Mesendoderm (in vitro differentiated cells): ENCODE measurements around the gene XYLT2.

Source experiments
- DNase-seq: peaks from one replicate; pipeline ENCODE4 v3.0.0; 2013
- H2AK5ac ChIP-seq: 2 replicates; pipeline ENCODE4 v1.6.1; 2013; ENCODE audit warnings: low read length, inconsistent platforms
- H2BK120ac ChIP-seq: 2 replicates; pipeline ENCODE4 v1.6.1; 2013; ENCODE audit warnings: low read depth, mild to moderate bottlenecking, low read length, moderate library complexity, mixed read lengths
- H2BK15ac ChIP-seq: replicated peaks from 2 replicates; pipeline ENCODE4 v1.6.1; 2013; ENCODE audit warnings: low read depth, mild to moderate bottlenecking, moderate library complexity
- H2BK5ac ChIP-seq: 2 replicates; pipeline ENCODE4 v1.6.1; 2013; ENCODE audit warnings: low read length, inconsistent platforms
- H3K18ac ChIP-seq: 2 replicates; pipeline ENCODE4 v1.6.1; 2013; ENCODE audit warnings: mild to moderate bottlenecking, low read length, mixed read lengths
- H3K23ac ChIP-seq: one replicate; pipeline ENCODE4 v1.6.1; 2013; ENCODE audit warnings: low read length
- H3K27ac ChIP-seq: 2 replicates; pipeline ENCODE4 v1.5.1; 2013; ENCODE audit warnings: low read depth, mild to moderate bottlenecking, inconsistent platforms, low read length, moderate library complexity
- H3K27me3 ChIP-seq: 2 replicates; pipeline ENCODE4 v1.6.1; 2013; ENCODE audit warnings: low read length, control low read depth, mild to moderate bottlenecking, inconsistent platforms; ENCODE audit not compliant: insufficient read depth, poor library complexity
- H3K36me3 ChIP-seq: 2 replicates; pipeline ENCODE4 v1.6.1; 2013; ENCODE audit warnings: low read length, inconsistent platforms; ENCODE audit not compliant: control insufficient read depth, insufficient read depth
- H3K4ac ChIP-seq: one replicate; pipeline ENCODE4 v1.6.1; 2013; ENCODE audit warnings: low read depth, mild to moderate bottlenecking, low read length, moderate library complexity
- H3K4me1 ChIP-seq: 2 replicates; pipeline ENCODE4 v1.6.1; 2013; ENCODE audit warnings: low read depth, low read length, inconsistent platforms; ENCODE audit not compliant: control insufficient read depth
- H3K4me2 ChIP-seq: 2 replicates; pipeline ENCODE4 v1.6.1; 2013; ENCODE audit warnings: low read length
- H3K4me3 ChIP-seq: 2 replicates; pipeline ENCODE4 v1.5.1; 2013; ENCODE audit warnings: mild to moderate bottlenecking, low read length
- H3K56ac ChIP-seq: one replicate; pipeline ENCODE4 v1.6.1; 2013; ENCODE audit warnings: low read length
- H3K79me1 ChIP-seq: 2 replicates; pipeline ENCODE4 v1.6.1; 2013; ENCODE audit warnings: low read length, inconsistent platforms
- H3K79me2 ChIP-seq: 2 replicates; pipeline ENCODE4 v1.6.1; 2013; ENCODE audit warnings: mild to moderate bottlenecking, low read length; ENCODE audit not compliant: control insufficient read depth, insufficient read depth
- H3K9ac ChIP-seq: 2 replicates; pipeline ENCODE4 v1.6.1; 2013; ENCODE audit warnings: low read length, inconsistent platforms
- H4K5ac ChIP-seq: one replicate; pipeline ENCODE4 v1.6.1; 2013; ENCODE audit warnings: low read length
- H4K8ac ChIP-seq: one replicate; pipeline ENCODE4 v1.6.1; 2013; ENCODE audit warnings: low read depth, mild to moderate bottlenecking, control low read depth, low read length, moderate library complexity
- WGBS: extraction: QIAGEN DNeasy Blood & Tissue Kit; methylation state at CpG from one replicate; pipeline ENCODE4 v1.1.7; 2013; ENCODE audit warnings: low lambda C conversion rate, missing lambda C conversion rate; ENCODE audit not compliant: insufficient coverage; ENCODE audit errors: extremely low coverage; 5-methylcytosine and 5-hydroxymethylcytosine counted together

The XYLT2 gene

DNA sequence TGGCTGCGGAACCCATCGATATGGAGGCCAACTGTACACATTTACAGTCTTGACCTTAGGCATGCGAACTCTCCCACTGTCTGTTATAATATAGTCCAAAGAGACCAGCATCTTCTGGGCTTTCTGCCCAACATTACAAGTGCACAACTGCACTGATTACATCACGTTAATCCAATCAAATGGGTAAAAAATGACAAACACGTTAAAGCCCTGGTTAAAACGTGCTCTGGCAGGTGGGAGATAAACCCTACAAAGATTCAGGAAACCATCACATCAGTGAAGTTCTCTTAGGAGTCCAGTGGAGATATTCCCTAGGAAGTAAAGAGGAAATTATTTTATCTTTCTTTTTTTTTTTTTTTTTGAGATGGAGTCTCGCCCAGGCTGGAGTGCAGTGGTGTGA lies 23.7 kb upstream of the XYLT2 start:
- Histone ChIP-seq H3K4me2 (no peak overlapping the region), H3K4me3 (no peak overlapping the region), H3K9ac (no peak overlapping the region), H3K27ac (no peak overlapping the region), H3K79me2 (no peaks in the 10 kb centered on the region), H3K23ac (no peak overlapping the region), H3K56ac (no peak overlapping the region), H3K4ac (no peak overlapping the region), H3K4me1 (no peaks in the 10 kb centered on the region), H3K27me3 (no peaks in the 10 kb centered on the region), H3K18ac (no peak overlapping the region), H2BK120ac (no peak overlapping the region), H2BK15ac (no peak overlapping the region), H2AK5ac (no peak overlapping the region), H3K79me1 (no peaks in the 10 kb centered on the region), H2BK5ac (no peak overlapping the region), H4K5ac (no peak overlapping the region), H3K36me3 (no peaks in the 10 kb centered on the region), H4K8ac (no peak overlapping the region)
- no CpG with 5 or more reads among the region's 7 CpGs for WGBS
- DNase-seq, result no peak

DNA sequence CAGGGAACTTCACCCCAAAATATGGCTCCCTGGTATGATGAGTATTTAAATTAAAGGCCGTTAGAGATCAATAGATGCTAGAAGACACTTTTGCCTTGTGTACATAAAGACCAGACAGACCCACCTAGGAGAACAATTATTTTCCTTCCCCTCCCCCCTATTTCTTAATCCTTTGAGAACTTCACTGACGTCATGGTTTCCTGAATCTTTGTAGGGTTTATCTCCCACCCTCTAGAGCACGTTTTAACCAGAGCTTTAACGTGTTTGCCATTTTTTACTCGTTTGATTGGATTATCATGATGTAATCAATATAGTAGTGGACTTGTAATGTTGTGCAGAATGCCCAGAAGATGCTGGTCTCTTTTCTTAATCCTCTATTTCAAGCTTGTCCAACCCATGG lies 22.9 kb upstream of the XYLT2 start:
- Histone ChIP-seq H3K36me3 (no peaks in the 10 kb centered on the region), H2BK5ac (no peak overlapping the region), H4K5ac (no peak overlapping the region), H3K4me2 (no peak overlapping the region), H3K4ac (no peak overlapping the region), H2BK120ac (no peak overlapping the region), H3K4me3 (no peak overlapping the region), H2BK15ac (no peak overlapping the region), H3K27me3 (no peaks in the 10 kb centered on the region), H4K8ac (no peak overlapping the region), H3K23ac (no peak overlapping the region), H3K79me2 (no peaks in the 10 kb centered on the region), H3K27ac (no peak overlapping the region), H3K79me1 (no peaks in the 10 kb centered on the region), H3K9ac (no peak overlapping the region), H2AK5ac (no peak overlapping the region), H3K4me1 (no peaks in the 10 kb centered on the region), H3K18ac (no peak overlapping the region), H3K56ac (no peak overlapping the region)
- WGBS, result no CpG with 5 or more reads among the region's 5 CpGs
- no peak for DNase-seq

DNA sequence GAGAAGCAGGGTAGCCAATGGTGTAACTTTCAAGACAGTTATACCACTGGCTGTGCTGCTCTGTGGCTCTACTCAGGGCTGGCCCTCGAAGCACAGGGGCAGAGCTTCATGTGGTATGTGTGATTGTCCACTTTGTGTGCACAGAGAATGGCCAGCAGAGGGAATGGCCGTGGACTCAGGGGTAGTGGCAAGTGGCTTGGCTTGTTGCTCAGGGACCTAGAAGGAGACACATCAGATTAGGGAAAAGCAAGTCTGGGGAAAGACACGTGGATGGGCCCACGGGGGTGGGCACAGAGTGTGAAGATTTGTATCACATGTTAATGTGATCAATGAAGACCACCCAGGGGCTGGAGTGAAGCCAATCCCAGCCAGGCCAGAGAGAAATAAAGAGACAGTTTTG lies 20.0 kb upstream of the XYLT2 start:
- DNase-seq, result no peak
- Histone ChIP-seq H2BK5ac (no peak overlapping the region), H2BK15ac (no peak overlapping the region), H3K27me3 (no peaks in the 10 kb centered on the region), H4K5ac (no peak overlapping the region), H3K79me2 (no peaks in the 10 kb centered on the region), H3K56ac (no peak overlapping the region), H4K8ac (no peak overlapping the region), H3K9ac (no peak overlapping the region), H3K36me3 (no peaks in the 10 kb centered on the region), H2BK120ac (no peak overlapping the region), H2AK5ac (no peak overlapping the region), H3K27ac (no peak overlapping the region), H3K4ac (no peak overlapping the region), H3K4me2 (no peak overlapping the region), H3K79me1 (no peaks in the 10 kb centered on the region), H3K4me1 (no peaks in the 10 kb centered on the region), H3K18ac (no peak overlapping the region), H3K23ac (no peak overlapping the region), H3K4me3 (no peak overlapping the region)
- WGBS, result no CpG with 5 or more reads among the region's 4 CpGs

DNA sequence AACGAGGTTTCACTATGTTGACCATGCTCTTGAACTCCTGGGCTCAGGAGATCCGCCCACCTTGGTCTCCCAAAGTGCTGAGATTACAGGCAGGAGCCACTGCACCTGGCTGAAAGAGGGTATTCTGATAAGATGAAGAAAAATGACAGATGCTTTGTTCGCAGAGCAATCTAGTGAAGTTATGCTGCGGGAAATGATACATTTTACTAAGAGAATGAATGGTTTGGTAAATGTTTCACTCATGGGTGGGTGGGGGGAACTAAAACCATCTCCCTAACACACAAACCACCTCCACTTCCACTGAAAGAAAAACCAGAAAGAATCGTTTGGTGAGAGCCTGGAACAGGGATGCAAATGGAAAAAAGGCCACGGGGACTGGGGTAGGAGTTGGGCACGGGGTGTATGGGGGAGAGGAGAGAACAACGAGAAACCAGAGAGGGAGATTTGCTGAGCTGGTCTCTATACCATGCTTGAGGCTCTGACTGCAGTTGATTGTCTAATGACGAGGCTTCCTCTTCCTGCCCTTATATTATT lies 19.0 kb upstream of the XYLT2 start:
- H2BK15ac ChIP-seq, result no peak overlapping the region
- H3K9ac ChIP-seq, result no peak overlapping the region
- H2BK5ac ChIP-seq, result no peak overlapping the region
- no peaks in the 10 kb centered on the region for H3K79me1 ChIP-seq
- no peak overlapping the region for H3K4ac ChIP-seq
- no peak overlapping the region for H2BK120ac ChIP-seq
- no peak overlapping the region for H2AK5ac ChIP-seq
- H3K4me2 ChIP-seq, result no peak overlapping the region
- H4K5ac ChIP-seq, result no peak overlapping the region
- no peak overlapping the region for H3K4me3 ChIP-seq
- no CpG with 5 or more reads among the region's 9 CpGs for WGBS
- H3K79me2 ChIP-seq, result no peaks in the 10 kb centered on the region
- no peaks in the 10 kb centered on the region for H3K4me1 ChIP-seq
- no peak overlapping the region for H3K56ac ChIP-seq
- H3K18ac ChIP-seq, result no peak overlapping the region
- H3K27ac ChIP-seq, result no peak overlapping the region
- no peak overlapping the region for H3K23ac ChIP-seq
- no peak for DNase-seq
- no peaks in the 10 kb centered on the region for H3K36me3 ChIP-seq
- no peaks in the 10 kb centered on the region for H3K27me3 ChIP-seq
- no peak overlapping the region for H4K8ac ChIP-seq

DNA sequence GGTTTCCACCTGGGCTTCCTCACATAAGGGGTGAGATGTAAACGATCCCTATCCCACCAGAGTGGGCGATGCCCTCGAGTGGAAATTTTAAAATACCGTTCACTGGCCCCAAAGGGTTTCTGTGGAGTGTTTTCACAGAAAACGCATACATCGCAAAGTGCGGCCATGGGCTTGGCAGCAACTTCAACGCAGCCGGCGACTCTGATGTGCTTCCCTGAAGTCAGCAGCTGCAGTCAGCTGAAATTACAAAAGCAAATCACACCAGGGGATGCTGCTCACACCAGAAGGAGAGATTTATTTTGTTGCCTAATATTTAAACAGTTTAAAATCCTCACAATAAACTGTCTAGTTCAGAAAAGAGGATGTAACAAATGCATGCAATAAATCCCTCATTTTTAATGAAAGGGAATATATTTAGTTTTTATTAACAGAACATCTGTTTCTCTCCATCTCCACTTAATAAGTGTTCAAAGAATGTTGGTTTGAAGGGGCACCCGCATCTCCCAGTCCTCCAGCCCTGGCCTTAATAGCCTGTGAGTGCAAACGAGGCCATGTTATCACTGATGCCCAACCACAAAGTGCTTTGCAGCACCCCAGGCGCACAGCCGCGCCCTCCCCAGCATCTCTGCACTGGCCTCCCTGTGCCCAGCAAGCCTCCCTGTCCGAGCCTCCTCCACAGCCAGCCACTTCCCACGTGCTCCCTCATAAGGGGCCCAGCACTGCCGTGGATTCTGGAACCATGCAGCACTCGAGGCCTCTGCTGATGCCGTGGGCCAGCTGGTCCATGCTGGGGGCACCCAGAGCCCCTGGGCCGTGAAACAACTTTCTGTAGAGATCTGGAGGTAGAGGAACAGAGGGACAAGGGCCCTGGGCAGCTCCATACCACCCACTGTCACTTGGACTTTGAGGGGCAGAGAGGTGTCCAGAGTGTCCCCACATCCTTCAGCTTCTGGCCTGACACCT lies 17.3 kb upstream of the XYLT2 start:
- DNase-seq, result no peak
- Histone ChIP-seq H3K18ac (no peak overlapping the region), H3K79me2 (no peaks in the 10 kb centered on the region), H2BK120ac (no peak overlapping the region), H2AK5ac (no peak overlapping the region), H4K5ac (no peak overlapping the region), H4K8ac (no peak overlapping the region), H3K56ac (no peak overlapping the region), H3K4ac (no peak overlapping the region), H3K27me3 (no peaks in the 10 kb centered on the region), H3K9ac (no peak overlapping the region), H3K36me3 (no peaks in the 10 kb centered on the region), H3K4me2 (no peak overlapping the region), H3K4me3 (no peak overlapping the region), H2BK15ac (no peak overlapping the region), H3K23ac (no peak overlapping the region), H2BK5ac (no peak overlapping the region), H3K79me1 (no peaks in the 10 kb centered on the region), H3K27ac (no peak overlapping the region), H3K4me1 (no peaks in the 10 kb centered on the region)
- WGBS, result no CpG with 5 or more reads among the region's 21 CpGs
